ENCODE data around the gene HEBP2. TPM values are rescaled to one million over a fixed set of nuclear protein-coding genes. Genes with fewer than 3 reads are reported as not detected.

HEBP2 gene, protein sequence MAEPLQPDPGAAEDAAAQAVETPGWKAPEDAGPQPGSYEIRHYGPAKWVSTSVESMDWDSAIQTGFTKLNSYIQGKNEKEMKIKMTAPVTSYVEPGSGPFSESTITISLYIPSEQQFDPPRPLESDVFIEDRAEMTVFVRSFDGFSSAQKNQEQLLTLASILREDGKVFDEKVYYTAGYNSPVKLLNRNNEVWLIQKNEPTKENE
- 12.5 and 33.2 TPM in 2 replicates for total RNA-seq

DNA sequence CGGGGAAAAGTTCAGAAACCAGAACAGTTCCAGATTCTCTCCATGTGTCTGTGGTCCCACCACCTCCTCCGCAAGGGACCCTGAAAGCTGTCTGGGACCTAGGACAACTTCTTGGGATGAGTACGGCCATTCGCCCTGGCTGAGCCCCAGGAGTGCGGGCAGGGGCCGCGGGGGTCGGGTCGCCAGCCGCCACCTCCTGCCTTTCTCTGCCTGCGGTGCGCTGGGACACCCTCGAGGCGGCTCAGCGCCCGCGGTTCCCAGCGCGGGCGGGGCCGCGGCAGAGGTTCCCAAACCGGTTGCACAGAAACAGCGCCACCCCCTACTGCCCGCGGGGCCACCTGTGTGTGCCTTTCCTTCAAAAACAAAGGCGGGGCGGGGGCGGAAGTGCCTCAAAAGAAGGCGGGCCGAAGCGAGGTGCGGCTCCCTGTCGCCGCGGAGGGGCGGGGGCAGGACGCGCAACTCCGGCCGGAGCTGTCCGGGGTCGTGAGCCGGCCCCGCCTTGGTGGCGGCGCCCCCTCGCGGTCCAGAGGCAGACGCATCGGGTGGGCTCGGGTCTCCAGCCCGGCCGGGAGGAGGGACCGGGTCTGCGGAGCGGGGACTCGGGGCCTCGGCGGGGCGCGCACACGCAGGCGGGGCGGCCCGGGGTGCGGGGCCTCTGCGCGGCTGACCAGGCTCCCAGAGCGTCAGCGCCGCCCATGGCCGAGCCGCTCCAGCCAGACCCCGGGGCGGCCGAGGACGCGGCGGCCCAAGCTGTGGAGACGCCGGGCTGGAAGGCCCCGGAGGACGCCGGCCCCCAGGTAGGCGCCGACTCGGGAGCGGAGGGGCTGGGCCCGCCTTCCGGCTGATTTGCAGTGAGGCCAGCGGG lies at the start of gene HEBP2:
Gene HEBP2 (plus strand): TSS at position 423 of the 865 bp plus-strand sequence. CDS start 273 bp downstream, at position 696.

GRCh38 chr6:138377844-138378243 lies 26.2 kb upstream of the HEBP2 start, which contains the start of gene SMIM28:
TSS of gene SMIM28 (plus strand) at chr6:138377905. CDS start at chr6:138378073, 168 bp downstream.

Other genes with a start within 250 kb of the HEBP2 start
- 2.1 and 3.9 TPM in 2 replicates for gene ARFGEF3, start 242.3 kb upstream of the HEBP2 start, total RNA-seq
- not detected in 2 replicates for gene PBOV1, start 185.7 kb upstream of the HEBP2 start, total RNA-seq
- not detected in 2 replicates for gene SMIM28, start 26.3 kb upstream of the HEBP2 start, total RNA-seq
- 13.4 and 63.3 TPM in 2 replicates for gene NHSL1, start 95.3 kb downstream of the HEBP2 start, total RNA-seq

Measured in bladder microvascular endothelial cell (primary cell).